Calu3 (cell line): ENCODE data around the gene SLC10A1. TPM values are rescaled to one million over a fixed set of nuclear protein-coding genes. Genes with fewer than 3 reads are reported as not detected.
A peak's percentile ranks its signal among the peaks of the same experiment; 100 is the strongest.

Source experiments
- Bru-seq: library from RNA; stranded (reverse); fragments of 400-500 nt; gene quantifications from one replicate; lab custom pipeline; 2021; lab: Mats Ljungman, UMichigan
- BruChase-seq, 2 experiments: library from RNA; stranded (reverse); fragments of 400-500 nt; gene quantifications; one replicate each; lab custom pipeline; 2021; lab: Mats Ljungman, UMichigan
- BruUV-seq: library from RNA; stranded (reverse); fragments of 400-500 nt; replicated peaks from 2 replicates; lab custom pipeline; 2021; lab: Mats Ljungman, UMichigan
- CTCF ChIA-PET: fragments of 300-600 bp; sonication (Branson Sonifier 250); formaldehyde crosslinking; loops from one replicate; lab custom pipeline; 2022; ENCODE audit warnings: antibody characterized with exemption; lab: Charles Lee
- DNase-seq: peaks from one replicate; pipeline ENCODE4 v3.0.0; 2022
- H3K27ac Mint-ChIP-seq: one replicate; pipeline ENCODE4 v1.8.0; 2022; ENCODE audit warnings: mixed read lengths; ENCODE audit not compliant: unreplicated experiment
- H3K27me3 Mint-ChIP-seq: one replicate; pipeline ENCODE4 v1.8.0; 2022; ENCODE audit warnings: mixed read lengths; ENCODE audit not compliant: unreplicated experiment
- H3K36me3 Mint-ChIP-seq: one replicate; pipeline ENCODE4 v1.8.0; 2022; ENCODE audit warnings: mild to moderate bottlenecking, moderate library complexity, mixed read lengths; ENCODE audit not compliant: insufficient read depth, unreplicated experiment
- H3K4me1 Mint-ChIP-seq: one replicate; pipeline ENCODE4 v1.8.0; 2022; ENCODE audit warnings: mild to moderate bottlenecking, low read depth, mixed read lengths; ENCODE audit not compliant: unreplicated experiment
- H3K4me3 Mint-ChIP-seq: one replicate; pipeline ENCODE4 v1.8.0; 2022; ENCODE audit warnings: mild to moderate bottlenecking, low read depth, moderate library complexity, mixed read lengths; ENCODE audit not compliant: unreplicated experiment
- H3K9me3 Mint-ChIP-seq: one replicate; pipeline ENCODE4 v1.8.0; 2022; ENCODE audit warnings: low read depth, mixed read lengths; ENCODE audit not compliant: unreplicated experiment
- intact Hi-C: fragments of 100-400 bp; cut with micrococcal nuclease; formaldehyde crosslinking; loops from one replicate; pipeline ENCODE4 v1.10.0; 2022; ENCODE audit not compliant: unreplicated experiment
- long read RNA-seq: library from polyadenylated mRNA; stranded (forward); transcript quantifications from one replicate; pipeline ENCODE4 v2.0.0, GENCODE V29; 2022
- total RNA-seq: library from RNA; stranded (reverse); gene quantifications from 2 replicates; pipeline ENCODE4 v1.2.3, GENCODE V29; 2022
- TF ChIP-seq, protein P1 (sequence below): fragments of 200-600 bp; IDR thresholded peaks from one replicate; pipeline ENCODE4 v1.8.0; 2022; ENCODE audit warnings: antibody characterized with exemption; ENCODE audit not compliant: unreplicated experiment

SLC10A1 gene
- total RNA-seq (not detected in 2 replicates), Bru-seq, nascent RNA (percentile 4 among the genes with signal in this experiment), BruChase-seq, experiment 1, labeled RNA remaining after a 6-hour chase (not detected), BruChase-seq, experiment 2, labeled RNA remaining after a 2-hour chase (not detected)
- long read RNA-seq, partial matches to known transcripts, result 0 of 14 reads
- long read RNA-seq, other reads (novel, unspliced or antisense), result 14 of 14 reads

DNA sequence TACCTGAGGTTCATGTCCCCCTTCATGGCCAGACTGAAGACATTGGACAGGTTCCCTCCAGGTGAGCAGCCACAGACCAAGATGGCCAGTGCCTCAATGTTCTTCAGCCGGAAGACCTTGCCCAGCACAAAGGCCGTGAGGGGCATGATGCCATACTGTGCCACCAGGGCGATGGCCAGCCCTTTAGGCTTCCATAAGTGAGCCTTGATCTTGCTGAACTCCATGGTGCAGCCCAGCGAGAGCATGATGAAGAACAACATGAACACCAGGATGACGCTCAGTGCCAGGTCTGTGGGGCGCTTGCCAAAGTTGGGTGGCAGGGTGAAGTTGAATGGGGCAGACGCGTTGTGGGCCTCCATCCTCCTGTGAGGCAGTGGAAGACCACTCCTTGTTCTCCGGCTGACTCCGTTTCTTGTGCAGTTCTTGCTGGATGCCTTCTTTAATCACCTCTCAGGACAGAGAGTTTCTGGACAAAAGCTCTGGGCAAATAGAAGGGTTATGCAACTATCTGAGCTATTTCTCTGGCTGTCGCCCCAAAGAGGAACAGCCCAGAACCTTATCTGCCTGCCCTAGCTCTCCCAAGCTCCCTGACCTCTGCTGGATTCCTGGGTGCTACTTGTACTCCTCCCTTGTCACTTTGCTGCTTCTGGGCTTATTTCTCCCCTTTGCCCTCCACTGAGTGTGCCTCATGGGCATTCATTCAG, at the start of gene SLC10A1:
Gene SLC10A1, minus strand, starts transcription at position 445 of the 704 bp plus-strand sequence. Its CDS starts 86 bp downstream, at position 359.
- peaks cover 10% of the 10 kb centered on the region for H3K36me3 Mint-ChIP-seq
- TF ChIP-seq, protein P1, sequence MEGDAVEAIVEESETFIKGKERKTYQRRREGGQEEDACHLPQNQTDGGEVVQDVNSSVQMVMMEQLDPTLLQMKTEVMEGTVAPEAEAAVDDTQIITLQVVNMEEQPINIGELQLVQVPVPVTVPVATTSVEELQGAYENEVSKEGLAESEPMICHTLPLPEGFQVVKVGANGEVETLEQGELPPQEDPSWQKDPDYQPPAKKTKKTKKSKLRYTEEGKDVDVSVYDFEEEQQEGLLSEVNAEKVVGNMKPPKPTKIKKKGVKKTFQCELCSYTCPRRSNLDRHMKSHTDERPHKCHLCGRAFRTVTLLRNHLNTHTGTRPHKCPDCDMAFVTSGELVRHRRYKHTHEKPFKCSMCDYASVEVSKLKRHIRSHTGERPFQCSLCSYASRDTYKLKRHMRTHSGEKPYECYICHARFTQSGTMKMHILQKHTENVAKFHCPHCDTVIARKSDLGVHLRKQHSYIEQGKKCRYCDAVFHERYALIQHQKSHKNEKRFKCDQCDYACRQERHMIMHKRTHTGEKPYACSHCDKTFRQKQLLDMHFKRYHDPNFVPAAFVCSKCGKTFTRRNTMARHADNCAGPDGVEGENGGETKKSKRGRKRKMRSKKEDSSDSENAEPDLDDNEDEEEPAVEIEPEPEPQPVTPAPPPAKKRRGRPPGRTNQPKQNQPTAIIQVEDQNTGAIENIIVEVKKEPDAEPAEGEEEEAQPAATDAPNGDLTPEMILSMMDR, result no peak
- H3K9me3 Mint-ChIP-seq, result no peaks in the 10 kb centered on the region
- peaks cover 8% of the 10 kb centered on the region for H3K4me1 Mint-ChIP-seq
- no peaks in the 10 kb centered on the region for H3K27me3 Mint-ChIP-seq
- CTCF ChIA-PET, result no interaction called here
- intact Hi-C loops, result no loop called here
- no peak within 1 kb of the TSS for H3K27ac Mint-ChIP-seq
- BruUV-seq, result no TSS peak
- H3K4me3 Mint-ChIP-seq, result no peak within 1 kb of the TSS
- no peak for DNase-seq

DNA sequence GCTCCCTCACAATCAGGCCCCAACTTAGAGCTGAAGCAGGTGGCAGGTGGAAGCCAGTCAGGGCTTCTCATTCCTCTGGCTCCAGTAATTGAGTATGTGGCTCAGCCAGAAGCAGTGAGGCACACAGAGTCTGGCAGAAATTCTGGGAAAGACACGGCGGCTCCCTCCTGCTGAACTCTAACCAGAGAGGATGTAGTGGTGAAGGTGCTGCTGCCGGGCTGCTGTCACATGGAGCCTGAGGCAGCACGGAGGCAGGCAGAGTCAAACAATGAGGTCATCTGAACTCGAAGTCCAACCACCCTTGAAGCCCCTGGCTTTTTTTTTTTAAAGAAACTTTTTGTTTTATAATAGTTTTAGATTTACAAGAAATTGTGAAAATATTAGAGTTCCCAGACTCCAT, 48.7 kb upstream of the SLC10A1 start:
- intact Hi-C loops, result no loop called here
- no peak overlapping the region for H3K4me3 Mint-ChIP-seq
- no peak for DNase-seq
- no peaks in the 10 kb centered on the region for H3K36me3 Mint-ChIP-seq
- no peaks in the 10 kb centered on the region for H3K9me3 Mint-ChIP-seq
- H3K27me3 Mint-ChIP-seq, result no peaks in the 10 kb centered on the region
- no peak overlapping the region for H3K27ac Mint-ChIP-seq
- no TSS peak for BruUV-seq
- no peaks in the 10 kb centered on the region for H3K4me1 Mint-ChIP-seq
- CTCF ChIA-PET, result no interaction called here
- TF ChIP-seq, protein P1, result no peak

DNA sequence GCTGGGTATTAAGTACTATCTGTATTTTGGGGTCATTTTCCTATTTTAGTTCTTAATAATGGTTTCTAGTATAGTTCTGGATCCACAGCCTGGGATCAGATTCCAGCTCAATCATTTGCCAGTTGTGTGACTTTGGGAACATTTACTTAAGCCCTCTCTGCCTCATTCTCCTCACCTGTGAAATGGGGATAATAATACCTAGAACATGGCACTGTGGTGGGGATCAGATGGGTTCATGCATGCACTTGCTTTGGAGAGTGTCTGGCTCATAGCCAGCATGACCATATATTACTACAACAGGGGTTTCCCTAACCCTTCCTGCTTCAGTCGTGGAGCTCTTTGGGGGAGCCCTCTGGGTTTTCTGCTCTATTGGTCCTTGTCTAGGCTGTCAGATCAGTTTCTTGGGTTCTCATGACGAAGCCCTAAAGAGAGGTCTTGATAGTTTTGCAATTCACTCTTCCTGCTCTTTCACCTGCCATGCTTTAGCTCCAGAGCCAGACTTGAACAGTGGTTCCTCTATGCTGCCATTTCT, 48.1 kb upstream of the SLC10A1 start:
- Mint-ChIP-seq H3K4me3 (no peak overlapping the region), H3K36me3 (no peaks in the 10 kb centered on the region), H3K27me3 (no peaks in the 10 kb centered on the region), H3K9me3 (no peaks in the 10 kb centered on the region), H3K4me1 (no peaks in the 10 kb centered on the region), H3K27ac (no peak overlapping the region)
- no peak for DNase-seq
- no TSS peak for BruUV-seq
- CTCF ChIA-PET, result no interaction called here
- intact Hi-C loops, result no loop called here
- TF ChIP-seq, protein P1, result no peak

DNA sequence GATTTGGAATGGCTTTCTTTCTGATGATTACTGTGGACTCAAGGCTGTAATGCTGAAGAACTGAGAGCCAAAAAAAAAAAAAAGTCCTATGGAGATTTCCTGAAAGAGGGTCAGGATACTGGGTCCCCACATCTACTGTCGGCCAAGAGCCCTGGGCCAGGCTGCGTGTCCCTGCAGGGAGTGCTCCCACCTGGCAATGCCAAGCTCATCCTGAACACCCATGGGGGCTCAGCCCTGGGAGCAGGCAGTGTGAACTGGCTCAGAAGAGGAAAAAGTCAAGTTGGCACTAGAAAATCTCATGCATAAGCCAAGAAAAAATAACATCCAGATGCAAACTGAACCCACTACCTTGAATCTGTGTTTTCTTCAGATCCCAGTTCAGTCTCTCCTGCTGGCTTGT, 47.1 kb upstream of the SLC10A1 start:
- Mint-ChIP-seq H3K4me3 (no peak overlapping the region), H3K27ac (no peak overlapping the region), H3K4me1 (no peaks in the 10 kb centered on the region), H3K36me3 (no peaks in the 10 kb centered on the region), H3K27me3 (no peaks in the 10 kb centered on the region), H3K9me3 (no peaks in the 10 kb centered on the region)
- no TSS peak for BruUV-seq
- CTCF ChIA-PET, result no interaction called here
- intact Hi-C loops, result no loop called here
- TF ChIP-seq, protein P1, result no peak
- DNase-seq, result no peak
